ENCODE data around the gene ANKRD11.

- TF ChIP-seq EZH2 (IDR thresholded peaks at IDR 0.05; ENCODE audit: low read length) (no peak), CTCF (optimal IDR thresholded peaks at IDR 0.05 in 1 of 3, IDR thresholded peaks at IDR 0.05 in 1 of 3, conservative IDR thresholded peaks at IDR 0.05 in 1 of 3; ENCODE audit: extremely low read depth in 1 of 3, insufficient read depth in 2 of 3, low read length in 3 of 3) (no peak)
Observed at GRCh38 chr16:89538286-89538685, 47.9 kb upstream of the ANKRD11 start.
